HCT116 (cell line): Measurements from ENCODE around the gene PDE6G. TPM values are rescaled to one million over a fixed set of nuclear protein-coding genes. Genes with fewer than 3 reads are reported as not detected.

ENCODE experiments used
- ATAC-seq: fragments of 200-7000 bp; cut with Tn5 transposase; 2 replicates; pipeline ENCODE4 v1.9.1; 2020; ENCODE audit warnings: mild to moderate bottlenecking, moderate library complexity
- BruUV-seq: library from RNA; stranded (reverse); fragments of 400-500 nt; replicated peaks from 2 replicates; lab custom pipeline; 2021; lab: Mats Ljungman, UMichigan
- CTCF ChIA-PET: fragments of 300-600 bp; sonication (Branson Sonifier 250); formaldehyde crosslinking; loops from one replicate; lab custom pipeline; 2021; ENCODE audit warnings: antibody characterized with exemption; lab: Charles Lee
- POLR2A ChIA-PET: fragments of 300-600, 350-600 bp; sonication (Branson Sonifier 250); formaldehyde crosslinking; loops from one replicate; lab custom pipeline; 2021; ENCODE audit warnings: antibody characterized with exemption; lab: Charles Lee
- RAD21 ChIA-PET, 2 experiments: fragments of 300-600 bp; sonication (Branson Sonifier 250); formaldehyde crosslinking; loops; one replicate each; lab custom pipeline; 2023; ENCODE audit warnings: low total read pairs in 2 of 2; ENCODE audit not compliant: uncharacterized antibody in 2 of 2, unreplicated experiment in 2 of 2, low non-redundant PET in 1 of 2; lab: Charles Lee
- DNase-seq: peaks from one replicate; pipeline ENCODE4 v3.0.0-alpha.2; 2010; ENCODE audit warnings: low read depth, low spot score
- H2AFZ ChIP-seq: fragments of 200-600 bp; shearing (Covaris generic), sonication (generic); 2 replicates; pipeline ENCODE4 v1.6.1; 2017; ENCODE audit warnings: low read depth, mixed run types, mixed read lengths, antibody characterized with exemption, low read length; ENCODE audit not compliant: poor library complexity, severe bottlenecking
- H3K27ac ChIP-seq: 2 replicates; pipeline ENCODE4 v1.5.1; 2012; ENCODE audit warnings: low read depth, low read length
- H3K27me3 ChIP-seq: fragments of 200-600 bp; sonication (generic); 2 replicates; pipeline ENCODE4 v1.6.1; 2016; ENCODE audit warnings: mixed run types, low read length, mixed read lengths; ENCODE audit not compliant: insufficient read depth
- H3K36me3 ChIP-seq, 2 experiments: fragments of 200-500 bp in 1 of 2; fragments of 200-600 bp in 1 of 2; sonication (Bioruptor generic) in 1 of 2; sonication (generic) in 1 of 2; 2 replicates each; pipeline versions ENCODE4 v1.5.1 to v1.6.1; 2014 to 2016; ENCODE audit warnings: low read length in 2 of 2, inconsistent platforms in 1 of 2, mixed read lengths in 1 of 2, mixed run types in 1 of 2; ENCODE audit not compliant: insufficient read depth in 2 of 2, control insufficient read depth in 1 of 2
- H3K4me1 ChIP-seq, 2 experiments: fragments of 200-600 bp in 1 of 2; sonication (generic) in 1 of 2; 2 replicates each; pipeline versions ENCODE4 v1.5.1 to v1.6.1; 2012 to 2017; ENCODE audit warnings: low read length in 2 of 2, inconsistent platforms in 1 of 2, mild to moderate bottlenecking in 1 of 2, mixed read lengths in 1 of 2, mixed run types in 1 of 2, moderate library complexity in 1 of 2; ENCODE audit not compliant: insufficient read depth in 2 of 2, control insufficient read depth in 1 of 2
- H3K4me2 ChIP-seq: fragments of 200-600 bp; sonication (generic); 2 replicates; pipeline ENCODE4 v1.6.1; 2017; ENCODE audit warnings: mixed run types, low read length, mixed read lengths
- H3K4me3 ChIP-seq, 2 experiments: fragments of 200-600 bp in 1 of 2; sonication (generic) in 1 of 2; replicated peaks in 1 of 2; 2 replicates each; pipeline ENCODE4 v1.5.1; 2011 to 2016; ENCODE audit warnings: low read length in 2 of 2, control low read depth in 1 of 2, low read depth in 1 of 2, mild to moderate bottlenecking in 1 of 2, mixed read lengths in 1 of 2, mixed run types in 1 of 2
- H3K79me2 ChIP-seq: fragments of 200-600 bp; sonication (generic); 2 replicates; pipeline ENCODE4 v1.6.1; 2017; ENCODE audit warnings: mild to moderate bottlenecking, mixed run types, low read length, moderate library complexity, mixed read lengths; ENCODE audit not compliant: insufficient read depth
- H3K9ac ChIP-seq: fragments of 200-600 bp; sonication (generic); 2 replicates; pipeline ENCODE4 v1.6.1; 2016; ENCODE audit warnings: low read length, mixed read lengths
- H3K9me2 ChIP-seq: fragments of 200-600 bp; sonication (generic), shearing (Covaris generic); 2 replicates; pipeline ENCODE4 v1.6.1; 2017; ENCODE audit warnings: mixed run types, mild to moderate bottlenecking, moderate library complexity; ENCODE audit not compliant: insufficient read depth
- H3K9me3 ChIP-seq, 2 experiments: fragments of 200-500 bp in 1 of 2; fragments of 200-600 bp in 1 of 2; sonication (Bioruptor generic) in 1 of 2; sonication (generic) in 1 of 2; 2 replicates each; pipeline ENCODE4 v1.6.1; 2014 to 2017; ENCODE audit warnings: low read length in 2 of 2, mixed read lengths in 2 of 2, inconsistent platforms in 1 of 2, low read depth in 1 of 2, mild to moderate bottlenecking in 1 of 2, mixed run types in 1 of 2, moderate library complexity in 1 of 2; ENCODE audit not compliant: control insufficient read depth in 1 of 2, insufficient read depth in 1 of 2
- H4K20me1 ChIP-seq: fragments of 200-600 bp; sonication (generic), shearing (Covaris generic); 2 replicates; pipeline ENCODE4 v1.6.1; 2017; ENCODE audit warnings: mixed run types, mild to moderate bottlenecking, moderate library complexity; ENCODE audit not compliant: insufficient read depth
- EZH2 ChIP-seq: fragments of 200-600 bp; sonication (generic); IDR thresholded peaks from 2 replicates; pipeline ENCODE4 v1.6.1; 2017; ENCODE audit warnings: antibody characterized with exemption, mixed run types
- POLR2A ChIP-seq: IDR thresholded peaks from 2 replicates; pipeline ENCODE4 v1.7.0; 2011; ENCODE audit warnings: borderline replicate concordance; ENCODE audit not compliant: insufficient read depth, insufficient read length; ENCODE audit errors: extremely low read depth
- SP1 ChIP-seq: IDR thresholded peaks from 2 replicates; pipeline ENCODE4 v1.6.1; 2012; ENCODE audit warnings: low read depth
- YY1 ChIP-seq: IDR thresholded peaks from 2 replicates; pipeline ENCODE4 v1.6.1; 2011; ENCODE audit warnings: low read length, low read depth, moderate library complexity, mild to moderate bottlenecking; ENCODE audit not compliant: insufficient replicate concordance; ENCODE audit errors: extremely low read depth
- intact Hi-C: fragments of 100-400 bp; cut with micrococcal nuclease; formaldehyde crosslinking; loops from 2 replicates; pipeline ENCODE4 v1.10.0; 2022
- total RNA-seq: library from RNA; stranded (reverse); gene quantifications from one replicate; pipeline ENCODE4 v1.2.1, GENCODE V29; 2021; ENCODE audit not compliant: unreplicated experiment
- TF ChIP-seq, protein P1 (sequence below), 3 experiments: fragments of 200-600 bp in 1 of 3; sonication (generic) in 1 of 3; IDR thresholded peaks in 2 of 3; conservative IDR thresholded peaks in 1 of 3; 2 replicates each; pipeline ENCODE4 v1.5.1; 2012 to 2017; ENCODE audit warnings: low read depth in 2 of 3, low read length in 2 of 3, antibody characterized with exemption in 1 of 3, borderline replicate concordance in 1 of 3, control low read depth in 1 of 3, mild to moderate bottlenecking in 1 of 3, mixed read lengths in 1 of 3, mixed run types in 1 of 3, moderate library complexity in 1 of 3; ENCODE audit not compliant: insufficient read depth in 1 of 3
- TF ChIP-seq, protein P2 (sequence below): IDR thresholded peaks from 2 replicates; pipeline ENCODE4 v1.6.1; 2012

PDE6G gene
- total RNA-seq, 1 experiment from 2014 or later = not detected

DNA sequence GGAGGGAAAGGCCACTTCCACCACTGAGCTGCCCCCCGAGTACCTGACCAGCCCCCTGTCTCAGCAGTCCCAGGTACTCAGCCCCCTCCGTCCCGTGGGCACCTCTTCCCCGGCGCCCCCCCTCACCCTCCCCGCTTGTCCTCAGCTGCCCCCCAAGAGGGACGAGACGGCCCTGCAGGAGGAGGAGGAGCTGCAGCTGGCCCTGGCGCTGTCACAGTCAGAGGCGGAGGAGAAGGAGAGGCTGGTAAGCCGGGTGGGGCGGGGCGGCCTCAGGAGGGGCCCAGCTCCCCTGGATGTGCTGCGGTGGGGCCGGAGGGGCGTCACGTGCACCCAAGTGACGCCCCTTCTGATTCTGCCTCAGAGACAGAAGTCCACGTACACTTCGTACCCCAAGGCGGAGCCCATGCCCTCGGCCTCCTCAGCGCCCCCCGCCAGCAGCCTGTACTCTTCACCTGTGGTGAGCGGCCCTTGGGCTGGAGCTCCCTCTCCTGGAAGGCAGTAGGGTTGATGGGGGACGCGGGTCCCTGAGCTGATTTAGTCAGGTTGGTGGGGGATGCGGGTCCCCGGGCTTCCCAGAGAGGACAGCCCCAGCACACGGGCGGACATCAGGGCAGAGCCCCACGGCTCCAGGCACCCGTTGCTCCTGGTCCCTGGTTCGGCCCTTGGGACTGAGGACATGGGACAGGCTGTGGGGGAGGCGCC lies 37.3 kb upstream of the PDE6G start:
- TF ChIP-seq EZH2 = no peak
- TF ChIP-seq, protein P1, sequence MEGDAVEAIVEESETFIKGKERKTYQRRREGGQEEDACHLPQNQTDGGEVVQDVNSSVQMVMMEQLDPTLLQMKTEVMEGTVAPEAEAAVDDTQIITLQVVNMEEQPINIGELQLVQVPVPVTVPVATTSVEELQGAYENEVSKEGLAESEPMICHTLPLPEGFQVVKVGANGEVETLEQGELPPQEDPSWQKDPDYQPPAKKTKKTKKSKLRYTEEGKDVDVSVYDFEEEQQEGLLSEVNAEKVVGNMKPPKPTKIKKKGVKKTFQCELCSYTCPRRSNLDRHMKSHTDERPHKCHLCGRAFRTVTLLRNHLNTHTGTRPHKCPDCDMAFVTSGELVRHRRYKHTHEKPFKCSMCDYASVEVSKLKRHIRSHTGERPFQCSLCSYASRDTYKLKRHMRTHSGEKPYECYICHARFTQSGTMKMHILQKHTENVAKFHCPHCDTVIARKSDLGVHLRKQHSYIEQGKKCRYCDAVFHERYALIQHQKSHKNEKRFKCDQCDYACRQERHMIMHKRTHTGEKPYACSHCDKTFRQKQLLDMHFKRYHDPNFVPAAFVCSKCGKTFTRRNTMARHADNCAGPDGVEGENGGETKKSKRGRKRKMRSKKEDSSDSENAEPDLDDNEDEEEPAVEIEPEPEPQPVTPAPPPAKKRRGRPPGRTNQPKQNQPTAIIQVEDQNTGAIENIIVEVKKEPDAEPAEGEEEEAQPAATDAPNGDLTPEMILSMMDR (IDR thresholded peaks at IDR 0.05 in 2 of 3, conservative IDR thresholded peaks at IDR 0.05 in 1 of 3; ENCODE audit: borderline replicate concordance in 1 of 3, insufficient read depth in 1 of 3, low read depth in 2 of 3, low read length in 2 of 3) = peak in 2 of 3 experiments; percentile 39 to 53; a peak in 4 of 6 replicates
- TF ChIP-seq, all 23 proteins: peak for 1
- no peak overlapping the region for H2AFZ ChIP-seq
- H3K9ac ChIP-seq = no peak overlapping the region
- no peaks in the 10 kb centered on the region for H3K9me2 ChIP-seq
- H3K36me3 ChIP-seq = peaks cover 54 to 96% of the 10 kb centered on the region in 2 experiments
- H3K27ac ChIP-seq = no peak overlapping the region
- DNase-seq = no peak
- CTCF ChIA-PET = interaction anchor here (1.1 kb wide), 1 partner anchor 18 kb away, joined by 3 read pairs; no protein-coding TSS in a partner anchor
- no peaks in the 10 kb centered on the region for H4K20me1 ChIP-seq
- RAD21 ChIA-PET = interaction anchor here in 1 of 2 experiments (1.0 kb wide), 1 partner anchor 18 kb away, joined by 3 read pairs; no protein-coding TSS in a partner anchor
- H3K27me3 ChIP-seq = no peaks in the 10 kb centered on the region
- intact Hi-C loops = loop anchor here (10.0 kb wide), 1 partner anchor 139 kb away; the partner anchor contains the start of gene FAAP100
- no peaks in the 10 kb centered on the region for H3K9me3 ChIP-seq
- no peaks in the 10 kb centered on the region; a peak in 1 of 4 replicates for H3K4me1 ChIP-seq
- ATAC-seq = peak; percentile 65
- POLR2A ChIA-PET = interaction anchor here (1.4 kb wide), 1 partner anchor 10 kb away, joined by 6 read pairs; the partner anchor contains the start of genes ARL16 and HGS
- peaks cover 79% of the 10 kb centered on the region; the same call in 1 of the 2 replicates for H3K79me2 ChIP-seq
- H3K4me3 ChIP-seq = no peak overlapping the region
- H3K4me2 ChIP-seq = no peak overlapping the region
- no TSS peak for BruUV-seq

DNA sequence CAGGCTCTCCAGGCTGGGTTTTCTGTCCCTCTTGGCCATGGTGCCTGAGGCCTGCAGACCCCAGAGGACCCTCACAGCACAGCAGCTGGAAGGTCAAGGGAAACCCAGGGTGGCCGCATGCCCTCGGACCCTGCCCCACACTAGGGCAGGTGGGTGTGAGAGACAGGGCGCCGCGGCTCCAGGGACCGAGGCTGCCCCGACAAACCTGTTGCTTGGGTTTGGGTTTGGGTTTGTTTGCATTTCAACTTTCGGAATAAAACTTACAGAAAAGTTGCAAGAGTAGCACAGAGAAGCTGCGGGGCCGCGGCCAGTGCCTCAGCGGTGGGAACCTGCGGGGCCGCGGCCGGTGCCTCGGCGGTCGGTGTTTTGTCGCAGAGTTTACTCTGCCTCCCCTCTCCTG lies 35.3 kb upstream of the PDE6G start:
- DNase-seq (no peak), ATAC-seq (no peak)
- H3K27me3 ChIP-seq = no peaks in the 10 kb centered on the region
- H3K9me3 ChIP-seq = no peaks in the 10 kb centered on the region
- intact Hi-C loops = loop anchor here (10.0 kb wide), 1 partner anchor 137 kb away; the partner anchor contains the start of gene FAAP100
- no peak overlapping the region for H3K27ac ChIP-seq
- no peak overlapping the region for H3K4me2 ChIP-seq
- TF ChIP-seq POLR2A = no peak
- TF ChIP-seq, protein P2, sequence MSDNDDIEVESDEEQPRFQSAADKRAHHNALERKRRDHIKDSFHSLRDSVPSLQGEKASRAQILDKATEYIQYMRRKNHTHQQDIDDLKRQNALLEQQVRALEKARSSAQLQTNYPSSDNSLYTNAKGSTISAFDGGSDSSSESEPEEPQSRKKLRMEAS = no peak
- TF ChIP-seq SP1 = no peak
- no peak for TF ChIP-seq YY1
- BruUV-seq = no TSS peak
- no peak overlapping the region for H3K4me3 ChIP-seq
- no peaks in the 10 kb centered on the region for H4K20me1 ChIP-seq
- ChIA-PET POLR2A (no interaction called here), CTCF (no interaction called here), RAD21 (no interaction called here)
- H3K9me2 ChIP-seq = no peaks in the 10 kb centered on the region
- no peaks in the 10 kb centered on the region; a peak in 1 of 4 replicates for H3K4me1 ChIP-seq
- no peak overlapping the region for H2AFZ ChIP-seq
- H3K9ac ChIP-seq = no peak overlapping the region
- H3K36me3 ChIP-seq = peaks cover 57 to 96% of the 10 kb centered on the region in 2 experiments; a peak in 3 of 4 replicates
- peaks cover 80% of the 10 kb centered on the region for H3K79me2 ChIP-seq
